ENCODE data around the gene ZMYND8. TPM values are rescaled to one million over a fixed set of nuclear protein-coding genes. Genes with fewer than 3 reads are reported as not detected.
"Not testable (repeated sequence)": the region's sequence is repeated elsewhere in the genome, so short reads cannot be mapped to it uniquely, and the experiment has no call there.

The ZMYND8 gene
- total RNA-seq, 4 donors from 2014 or later = 22.7 to 44.5 (median 28.6) TPM

DNA sequence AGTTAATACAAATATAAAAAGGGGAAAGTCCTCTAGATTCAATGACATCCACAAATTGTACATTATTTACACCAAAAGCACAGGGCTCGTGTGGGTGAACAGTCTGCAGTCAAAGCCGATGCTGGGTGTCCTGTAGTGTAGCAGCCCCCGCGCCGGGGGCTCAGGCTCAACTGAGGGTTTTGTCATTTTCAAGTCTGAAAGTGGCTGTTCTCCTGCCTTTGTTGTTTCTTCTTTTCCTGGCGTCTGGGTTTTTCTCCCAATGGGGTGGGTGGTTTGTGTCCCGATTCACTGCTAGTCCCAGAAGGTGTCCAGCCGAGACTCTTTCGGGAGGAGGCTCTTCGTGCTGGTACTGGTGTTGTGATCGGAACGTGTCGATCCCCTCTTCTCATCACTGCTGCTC is 146.0 kb downstream of the ZMYND8 start:
- TF ChIP-seq, protein P1, sequence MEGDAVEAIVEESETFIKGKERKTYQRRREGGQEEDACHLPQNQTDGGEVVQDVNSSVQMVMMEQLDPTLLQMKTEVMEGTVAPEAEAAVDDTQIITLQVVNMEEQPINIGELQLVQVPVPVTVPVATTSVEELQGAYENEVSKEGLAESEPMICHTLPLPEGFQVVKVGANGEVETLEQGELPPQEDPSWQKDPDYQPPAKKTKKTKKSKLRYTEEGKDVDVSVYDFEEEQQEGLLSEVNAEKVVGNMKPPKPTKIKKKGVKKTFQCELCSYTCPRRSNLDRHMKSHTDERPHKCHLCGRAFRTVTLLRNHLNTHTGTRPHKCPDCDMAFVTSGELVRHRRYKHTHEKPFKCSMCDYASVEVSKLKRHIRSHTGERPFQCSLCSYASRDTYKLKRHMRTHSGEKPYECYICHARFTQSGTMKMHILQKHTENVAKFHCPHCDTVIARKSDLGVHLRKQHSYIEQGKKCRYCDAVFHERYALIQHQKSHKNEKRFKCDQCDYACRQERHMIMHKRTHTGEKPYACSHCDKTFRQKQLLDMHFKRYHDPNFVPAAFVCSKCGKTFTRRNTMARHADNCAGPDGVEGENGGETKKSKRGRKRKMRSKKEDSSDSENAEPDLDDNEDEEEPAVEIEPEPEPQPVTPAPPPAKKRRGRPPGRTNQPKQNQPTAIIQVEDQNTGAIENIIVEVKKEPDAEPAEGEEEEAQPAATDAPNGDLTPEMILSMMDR (IDR thresholded peaks at IDR 0.05) = no peak

DNA sequence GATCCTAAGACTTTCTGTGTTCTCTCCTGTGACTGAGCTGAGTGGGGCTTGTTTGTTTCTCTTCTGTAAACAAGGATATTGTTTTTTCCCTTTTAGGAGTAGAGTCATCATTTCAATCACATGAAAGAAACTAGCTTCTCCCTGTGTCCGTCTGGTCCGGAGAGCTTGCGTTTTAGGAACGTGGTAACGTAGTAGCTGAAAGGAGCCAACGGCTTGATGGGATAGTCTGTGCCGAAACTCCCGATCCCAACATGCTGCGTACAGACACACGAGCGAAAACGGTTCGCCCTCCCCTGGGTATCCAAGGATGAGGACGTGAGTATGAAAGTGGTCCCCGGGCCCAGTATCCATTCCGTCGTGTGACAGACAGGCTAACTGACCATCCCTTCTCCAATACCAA is 146.5 kb downstream of the ZMYND8 start:
- TF ChIP-seq, protein P1 (IDR thresholded peaks at IDR 0.05) = no peak
- ATAC-seq (ENCODE audit: low FRiP score) = no peak
- no peak for DNase-seq (ENCODE audit: low spot score)

More for the DNA sequence above, 146.0 kb downstream of the ZMYND8 start:
- DNase-seq (ENCODE audit: low spot score) = no peak
- ATAC-seq (ENCODE audit: low FRiP score) = no peak

DNA sequence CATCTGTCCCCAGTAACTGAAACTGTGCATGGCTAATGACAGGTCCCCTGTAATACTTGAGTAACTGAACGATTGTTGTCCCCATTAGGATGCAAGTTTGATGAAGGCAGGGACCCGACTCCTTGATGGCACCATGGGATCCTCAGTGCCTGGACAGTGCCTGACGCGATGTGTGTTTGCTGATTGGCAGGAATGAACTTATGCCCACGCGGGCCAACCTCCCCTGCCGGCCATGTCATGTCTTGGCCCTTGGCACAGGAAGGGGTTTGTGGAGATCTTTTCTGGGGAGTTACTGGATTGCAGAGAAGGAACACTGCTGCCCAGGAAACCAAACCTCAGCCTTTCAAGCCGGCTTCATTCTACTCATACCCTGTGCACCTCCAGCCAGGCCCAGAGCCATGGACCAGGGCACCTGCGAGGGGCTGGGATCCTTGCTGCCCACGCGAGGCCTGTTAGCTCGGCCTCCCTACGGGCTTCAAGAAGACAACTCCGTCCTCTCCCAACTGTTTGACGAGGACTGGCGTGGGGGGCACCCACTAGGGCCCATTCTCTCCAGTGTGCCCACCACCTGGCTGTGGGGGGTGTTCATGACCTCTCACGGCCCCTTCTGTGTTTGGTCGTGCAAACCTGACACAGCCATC is 147.8 kb downstream of the ZMYND8 start:
- DNase-seq (ENCODE audit: low spot score) (no peak), ATAC-seq (ENCODE audit: low FRiP score) (no peak)
- TF ChIP-seq, protein P1 (IDR thresholded peaks at IDR 0.05) = no peak

DNA sequence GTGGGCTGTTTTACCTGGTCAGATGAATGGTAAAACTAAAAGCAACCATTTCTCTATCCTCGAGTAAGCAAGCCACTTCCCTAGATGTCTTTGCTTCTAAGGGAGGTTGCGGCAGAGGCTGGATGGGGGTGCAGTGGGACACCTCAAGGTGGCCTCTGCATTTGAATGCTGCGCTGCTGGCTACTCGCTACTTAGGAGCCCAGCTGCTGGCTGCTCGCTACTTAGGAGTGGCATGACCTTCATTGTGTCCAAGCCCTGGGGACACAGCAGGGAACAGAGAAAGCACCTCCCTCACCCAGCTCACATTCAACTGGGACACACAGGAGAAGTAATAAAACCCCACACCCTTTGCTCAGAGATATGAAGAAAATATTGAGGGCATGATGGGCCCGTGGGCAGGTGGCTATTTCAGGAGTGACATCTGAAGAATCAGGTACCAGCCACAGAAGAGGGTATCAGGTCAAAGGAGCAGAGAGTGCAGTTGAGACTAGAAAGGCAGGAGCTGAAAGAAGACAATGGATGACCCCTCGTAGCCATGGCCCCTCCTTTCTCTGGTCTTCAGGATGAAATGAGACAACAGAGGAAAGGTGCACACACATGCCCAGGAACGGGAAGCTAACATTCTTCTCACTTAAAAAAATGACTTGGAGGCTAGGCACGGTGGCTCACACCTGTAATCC is 149.4 kb downstream of the ZMYND8 start:
- TF ChIP-seq, protein P1 (IDR thresholded peaks at IDR 0.05) = no peak
- no peak for DNase-seq (ENCODE audit: low spot score)
- ATAC-seq (ENCODE audit: low FRiP score) = no peak

DNA sequence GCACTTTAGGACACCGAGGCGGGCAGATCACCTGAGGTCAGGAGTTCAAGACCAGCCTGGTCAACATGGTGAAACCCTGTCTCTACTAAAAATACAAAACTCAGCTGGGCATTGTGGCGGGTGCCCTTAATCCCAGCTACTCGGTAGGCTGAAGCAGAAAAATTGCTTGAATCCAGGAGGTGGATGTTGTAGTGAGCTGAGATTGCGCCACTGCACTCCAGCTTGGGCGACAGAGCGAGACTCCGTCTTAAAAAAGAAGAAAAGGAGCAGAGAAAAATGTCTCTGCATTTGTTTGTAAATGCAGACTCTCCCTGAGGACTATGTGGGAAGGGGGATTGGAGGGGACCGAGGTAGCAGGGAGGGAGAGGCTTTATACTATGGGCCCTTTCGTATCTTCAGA is 149.9 kb downstream of the ZMYND8 start:
- ATAC-seq (ENCODE audit: low FRiP score) = not testable (repeated sequence)

DNA sequence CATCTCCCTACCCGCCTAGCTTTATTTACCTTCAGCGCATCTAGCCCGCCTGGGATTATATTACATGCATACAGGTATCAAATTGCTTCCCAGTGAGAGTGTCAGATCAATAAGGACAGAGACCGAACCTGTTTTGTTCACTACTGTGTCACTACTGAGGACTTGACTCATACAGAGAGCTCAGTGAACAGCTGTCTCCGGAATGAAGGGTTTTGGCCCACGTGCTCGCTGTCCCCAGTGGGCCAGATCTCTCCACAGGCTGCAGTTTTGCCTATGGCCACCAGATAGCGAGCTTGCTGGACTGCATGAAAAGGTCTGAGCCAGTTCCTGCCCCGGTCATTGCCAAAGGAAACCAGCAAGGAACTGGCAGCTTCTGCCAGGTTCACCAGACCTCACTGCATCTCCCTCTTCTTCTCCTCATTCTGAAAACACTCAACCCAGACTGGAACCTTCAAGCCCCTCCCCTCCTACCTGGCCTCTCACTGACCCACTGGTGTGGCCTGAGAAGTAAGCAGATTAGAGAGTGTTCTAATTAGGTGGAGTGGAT is 150.8 kb downstream of the ZMYND8 start:
- TF ChIP-seq, protein P1 (IDR thresholded peaks at IDR 0.05) = no peak
- DNase-seq (ENCODE audit: low spot score) (no peak), ATAC-seq (ENCODE audit: low FRiP score) (no peak)

More for the DNA sequence above, 149.9 kb downstream of the ZMYND8 start:
- DNase-seq (ENCODE audit: low spot score) = not testable (repeated sequence)

DNA sequence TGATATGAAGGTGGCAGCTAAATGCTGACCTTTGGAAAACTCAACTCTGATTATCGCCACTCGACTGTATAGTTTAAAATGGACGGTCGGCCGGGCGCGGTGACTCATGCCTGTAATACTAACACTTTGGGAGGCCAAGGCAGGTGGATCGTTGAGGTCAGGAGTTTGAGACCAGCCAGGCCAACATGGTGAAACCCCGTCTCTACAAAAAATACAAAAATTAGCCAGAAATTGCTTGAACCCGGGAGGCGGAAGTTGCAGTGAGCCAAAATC is 151.7 kb downstream of the ZMYND8 start:
- ATAC-seq (ENCODE audit: low FRiP score); DNase-seq (ENCODE audit: low spot score): not testable (repeated sequence)
